Measurements from ENCODE around the gene NAV2.

GRCh38 chr11:20089796-20090653 is 377.4 kb downstream of the NAV2 start:
- TF ChIP-seq, protein P1, sequence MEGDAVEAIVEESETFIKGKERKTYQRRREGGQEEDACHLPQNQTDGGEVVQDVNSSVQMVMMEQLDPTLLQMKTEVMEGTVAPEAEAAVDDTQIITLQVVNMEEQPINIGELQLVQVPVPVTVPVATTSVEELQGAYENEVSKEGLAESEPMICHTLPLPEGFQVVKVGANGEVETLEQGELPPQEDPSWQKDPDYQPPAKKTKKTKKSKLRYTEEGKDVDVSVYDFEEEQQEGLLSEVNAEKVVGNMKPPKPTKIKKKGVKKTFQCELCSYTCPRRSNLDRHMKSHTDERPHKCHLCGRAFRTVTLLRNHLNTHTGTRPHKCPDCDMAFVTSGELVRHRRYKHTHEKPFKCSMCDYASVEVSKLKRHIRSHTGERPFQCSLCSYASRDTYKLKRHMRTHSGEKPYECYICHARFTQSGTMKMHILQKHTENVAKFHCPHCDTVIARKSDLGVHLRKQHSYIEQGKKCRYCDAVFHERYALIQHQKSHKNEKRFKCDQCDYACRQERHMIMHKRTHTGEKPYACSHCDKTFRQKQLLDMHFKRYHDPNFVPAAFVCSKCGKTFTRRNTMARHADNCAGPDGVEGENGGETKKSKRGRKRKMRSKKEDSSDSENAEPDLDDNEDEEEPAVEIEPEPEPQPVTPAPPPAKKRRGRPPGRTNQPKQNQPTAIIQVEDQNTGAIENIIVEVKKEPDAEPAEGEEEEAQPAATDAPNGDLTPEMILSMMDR (IDR thresholded peaks at IDR 0.05 in 8 of 11, conservative IDR thresholded peaks at IDR 0.05 in 3 of 11) = no peak
- TF ChIP-seq POLR2A (IDR thresholded peaks at IDR 0.05) = no peak
- no peak for TF ChIP-seq POLR2AphosphoS5 (IDR thresholded peaks at IDR 0.05)
